Psoas muscle (tissue), 8 donors: Measurements from ENCODE around the gene CNNM3. TPM values are rescaled to one million over a fixed set of nuclear protein-coding genes. Genes with fewer than 3 reads are reported as not detected.

Experiments
- ATAC-seq, 4 donors: fragments of 200-7000 bp; cut with Tn5 transposase; one replicate each; pipeline ENCODE4 v1.9.1; 2020; ENCODE audit warnings: moderate library complexity in 3 of 4, mild to moderate bottlenecking in 2 of 4
- DNase-seq, 2 donors: peaks; one replicate each; pipeline ENCODE4 v3.0.0-alpha.2; 2020
- H3K27ac ChIP-seq: fragments of 200-600 bp; one replicate; pipeline ENCODE4 v1.8.0; 2022
- H3K27me3 ChIP-seq, 3 donors: fragments of 200-600 bp in 1 of 3; one replicate each; pipeline versions ENCODE4 v1.6.1 to v1.8.0; 2013 to 2022; ENCODE audit warnings: low read length in 2 of 3, mild to moderate bottlenecking in 2 of 3, moderate library complexity in 1 of 3; ENCODE audit not compliant: insufficient read depth in 3 of 3
- H3K36me3 ChIP-seq, 2 donors: fragments of 200-600 bp in 1 of 2; one replicate each; pipeline versions ENCODE4 v1.6.1 to v1.8.0; 2013 to 2022; ENCODE audit warnings: low read depth in 1 of 2, mild to moderate bottlenecking in 1 of 2, moderate library complexity in 1 of 2; ENCODE audit not compliant: insufficient read depth in 1 of 2
- H3K4me1 ChIP-seq: fragments of 200-600 bp; one replicate; pipeline ENCODE4 v1.8.0; 2022
- H3K4me3 ChIP-seq: fragments of 200-600 bp; one replicate; pipeline ENCODE4 v1.8.0; 2022; ENCODE audit warnings: mild to moderate bottlenecking
- H3K9me3 ChIP-seq: fragments of 200-600 bp; one replicate; pipeline ENCODE4 v1.8.0; 2022
- WGBS, 3 donors: extraction: QIAGEN DNeasy Blood & Tissue Kit; methylation state at CpG; one replicate each; pipeline versions ENCODE4 v1.1.6 to v1.1.7; 2013; 5-methylcytosine and 5-hydroxymethylcytosine counted together
- intact Hi-C, 2 donors: fragments of 100-400 bp; cut with DNase I; formaldehyde crosslinking; loops; one replicate each; pipeline versions ENCODE4 v1.11.0 to v1.14.2; 2022
- polyA plus RNA-seq, 3 donors: library from polyadenylated mRNA; stranded (reverse); fragments of 200-250 nt; gene quantifications; one replicate each; pipeline ENCODE4 v1.2.3, GENCODE V29; 2013
- total RNA-seq, 4 donors: library from RNA; stranded (reverse); fragmentation: NEBNext Ultra II Directional in 2 of 4; extraction: Animal tissue kit (Norgen Biotek cat#: 25700) in 2 of 4; gene quantifications; one replicate each; pipeline versions ENCODE4 v1.2.1 to v1.2.4, GENCODE V29; 2021 to 2023
- TF ChIP-seq, protein P1 (sequence below): fragments of 200-600 bp; IDR thresholded peaks from one replicate; pipeline ENCODE4 v1.8.0; 2022; ENCODE audit warnings: antibody characterized with exemption
- donor health status: healthy with polysubstance abuse.
- donor health status: DM: no; HTN: no; CAD: no; lungs with moderate emphysema.
- donor health status: Bipolar disorder and iron deficiency.
- donor health status: healthy.
- donor health status: DM: yes; HTN: yes; CAD: no.
- donor health status: DM: no; HTN: no; CAD: no.
- donor health status: DM: no; HTN: no; CAD: no.
- donor health status: DM: yes; HTN: yes; CAD: no.

Gene CNNM3
- total and polyA plus RNA-seq, 7 donors, result 4.2 to 12.6 (median 7.7) TPM

DNA sequence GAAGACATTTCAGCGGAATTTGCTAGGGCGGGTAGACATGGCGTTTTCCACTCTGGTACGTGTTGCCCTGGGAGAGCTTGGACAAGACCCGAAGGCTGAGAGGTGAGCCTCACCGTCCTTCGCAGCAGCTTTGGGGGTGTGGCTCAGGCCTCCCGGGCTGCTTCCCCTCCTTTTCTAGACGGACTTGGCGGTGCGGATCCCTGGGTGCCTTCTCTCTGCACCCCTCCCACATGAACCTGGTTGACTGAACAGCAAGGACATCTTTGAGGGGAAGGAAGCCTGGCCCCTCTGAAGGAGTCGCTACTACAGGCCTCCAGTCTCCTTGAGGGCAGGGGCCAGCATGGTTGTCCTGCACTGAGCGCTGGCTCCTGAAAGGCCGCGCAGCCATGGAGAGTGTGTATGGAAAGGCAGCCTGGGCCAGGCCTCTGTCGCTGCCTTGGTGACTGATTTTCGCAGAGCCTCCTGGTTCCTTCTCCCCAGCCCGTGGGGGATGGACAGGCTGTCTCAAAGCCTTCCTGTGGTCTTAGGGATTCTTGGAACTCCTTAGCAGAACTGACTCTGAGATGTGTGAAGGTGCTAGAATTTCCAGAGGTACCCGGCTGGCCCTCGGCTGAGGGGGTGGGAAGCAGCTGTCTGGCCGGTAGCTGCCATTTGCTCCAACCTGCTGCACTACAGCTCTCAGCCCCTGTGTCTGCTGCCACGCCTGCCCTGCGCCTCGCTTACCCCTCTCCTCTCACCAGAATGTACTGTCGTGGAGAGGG lies 45.4 kb upstream of the CNNM3 start:
- Histone ChIP-seq H3K36me3 (no peaks in the 10 kb centered on the region), H3K9me3 (no peaks in the 10 kb centered on the region), H3K4me3 (no peak overlapping the region), H3K27ac (peak overlapping the region; percentile 74), H3K4me1 (peaks cover 28% of the 10 kb centered on the region), H3K27me3 (no peaks in the 10 kb centered on the region)
- intact Hi-C loops, result no loop called here
- DNase-seq, result no peak
- TF ChIP-seq, protein P1, sequence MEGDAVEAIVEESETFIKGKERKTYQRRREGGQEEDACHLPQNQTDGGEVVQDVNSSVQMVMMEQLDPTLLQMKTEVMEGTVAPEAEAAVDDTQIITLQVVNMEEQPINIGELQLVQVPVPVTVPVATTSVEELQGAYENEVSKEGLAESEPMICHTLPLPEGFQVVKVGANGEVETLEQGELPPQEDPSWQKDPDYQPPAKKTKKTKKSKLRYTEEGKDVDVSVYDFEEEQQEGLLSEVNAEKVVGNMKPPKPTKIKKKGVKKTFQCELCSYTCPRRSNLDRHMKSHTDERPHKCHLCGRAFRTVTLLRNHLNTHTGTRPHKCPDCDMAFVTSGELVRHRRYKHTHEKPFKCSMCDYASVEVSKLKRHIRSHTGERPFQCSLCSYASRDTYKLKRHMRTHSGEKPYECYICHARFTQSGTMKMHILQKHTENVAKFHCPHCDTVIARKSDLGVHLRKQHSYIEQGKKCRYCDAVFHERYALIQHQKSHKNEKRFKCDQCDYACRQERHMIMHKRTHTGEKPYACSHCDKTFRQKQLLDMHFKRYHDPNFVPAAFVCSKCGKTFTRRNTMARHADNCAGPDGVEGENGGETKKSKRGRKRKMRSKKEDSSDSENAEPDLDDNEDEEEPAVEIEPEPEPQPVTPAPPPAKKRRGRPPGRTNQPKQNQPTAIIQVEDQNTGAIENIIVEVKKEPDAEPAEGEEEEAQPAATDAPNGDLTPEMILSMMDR, result no peak
- peak in 1 of 4 donors; percentile 8 for ATAC-seq
- WGBS, 3 donors, result 75 to 78% (median 75%) methylated on average over 23 to 25 of the region's 25 CpGs

DNA sequence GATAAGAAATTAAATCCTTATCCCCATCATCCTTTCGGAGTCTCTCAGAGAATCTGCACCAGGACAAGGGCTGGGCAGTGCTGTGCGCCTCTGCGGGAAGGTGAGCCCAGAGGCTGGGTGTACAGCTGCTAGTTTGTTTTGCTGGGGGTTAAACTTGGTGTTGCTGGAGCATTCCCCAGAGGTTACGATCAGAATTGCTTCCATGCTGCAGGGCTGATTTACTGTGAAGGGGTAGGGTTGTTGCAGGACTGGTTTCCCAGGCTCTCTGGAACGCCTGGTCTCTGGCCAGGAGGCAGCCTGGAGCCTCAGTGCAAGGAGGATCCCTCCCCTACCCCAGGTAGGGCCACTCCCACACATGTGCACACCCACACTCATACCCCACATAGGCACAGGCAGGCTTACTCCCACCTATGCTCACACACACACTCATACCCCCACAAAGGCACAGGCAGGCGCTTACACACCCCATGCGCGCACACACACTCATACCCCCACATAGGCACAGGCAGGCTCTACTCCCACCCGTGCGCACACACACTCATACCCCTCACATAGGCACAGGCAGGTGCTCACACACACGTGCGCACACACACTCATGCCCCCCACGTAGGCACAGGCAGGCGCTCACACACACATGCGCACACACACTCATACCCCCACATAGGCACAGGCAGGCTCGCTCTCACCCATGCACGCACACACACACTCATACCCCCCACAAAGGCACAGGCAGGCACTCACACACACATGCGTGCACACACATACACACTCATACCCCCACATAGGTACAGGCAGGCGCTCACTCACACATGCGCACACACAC lies 44.1 kb upstream of the CNNM3 start:
- DNase-seq, result no peak
- peaks cover 25% of the 10 kb centered on the region for H3K4me1 ChIP-seq
- no peak for ATAC-seq
- H3K27me3 ChIP-seq, result no peaks in the 10 kb centered on the region
- no peak overlapping the region for H3K27ac ChIP-seq
- intact Hi-C loops, result no loop called here
- no peaks in the 10 kb centered on the region for H3K9me3 ChIP-seq
- WGBS, 3 donors, result 93 to 94% (median 93%) methylated on average over 20 of the region's 20 CpGs
- TF ChIP-seq, protein P1, result no peak
- H3K4me3 ChIP-seq, result no peak overlapping the region
- H3K36me3 ChIP-seq, result no peaks in the 10 kb centered on the region

DNA sequence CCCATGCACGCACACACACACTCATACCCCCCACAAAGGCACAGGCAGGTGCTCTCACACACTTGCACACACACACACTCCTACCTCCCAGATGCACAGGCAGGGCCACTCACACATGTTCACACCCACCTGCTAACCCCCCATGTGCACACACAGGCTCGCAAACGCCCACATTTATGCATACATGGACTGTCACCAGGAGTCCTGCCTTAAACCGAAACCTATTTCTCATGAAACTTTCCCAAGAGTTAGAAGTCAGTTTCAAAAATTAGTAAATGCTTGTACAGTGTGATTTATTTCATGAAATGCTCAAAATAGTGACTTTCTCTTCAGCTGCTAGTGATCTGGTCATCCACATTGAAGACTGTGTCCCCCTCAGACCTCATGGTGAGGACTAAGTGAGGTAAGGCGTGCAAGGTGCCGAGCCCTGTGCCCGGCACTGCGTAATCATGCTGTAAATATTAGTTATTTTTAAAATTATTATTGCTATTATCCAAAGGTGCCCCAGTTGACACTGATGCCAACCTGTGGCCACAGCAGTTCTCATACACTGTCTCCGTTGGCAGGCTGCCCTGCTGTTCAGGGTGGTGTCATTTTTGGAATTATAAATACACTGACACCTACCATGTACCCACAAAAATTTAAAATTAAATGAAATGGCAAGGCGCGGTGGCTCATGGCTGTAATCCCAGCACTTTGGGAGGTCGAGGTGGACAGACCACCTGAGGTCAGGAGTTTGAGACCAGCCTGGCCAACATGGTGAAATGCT lies 43.0 kb upstream of the CNNM3 start:
- intact Hi-C loops, result no loop called here
- TF ChIP-seq, protein P1, result no peak
- H3K27ac ChIP-seq, result no peak overlapping the region
- H3K27me3 ChIP-seq, result no peaks in the 10 kb centered on the region
- no peak for DNase-seq
- peaks cover 25% of the 10 kb centered on the region for H3K4me1 ChIP-seq
- no peak for ATAC-seq
- no peak overlapping the region for H3K4me3 ChIP-seq
- H3K9me3 ChIP-seq, result no peaks in the 10 kb centered on the region
- WGBS, 3 donors, result 74 to 92% (median 87%) methylated on average over 12 of the region's 12 CpGs
- no peaks in the 10 kb centered on the region for H3K36me3 ChIP-seq

DNA sequence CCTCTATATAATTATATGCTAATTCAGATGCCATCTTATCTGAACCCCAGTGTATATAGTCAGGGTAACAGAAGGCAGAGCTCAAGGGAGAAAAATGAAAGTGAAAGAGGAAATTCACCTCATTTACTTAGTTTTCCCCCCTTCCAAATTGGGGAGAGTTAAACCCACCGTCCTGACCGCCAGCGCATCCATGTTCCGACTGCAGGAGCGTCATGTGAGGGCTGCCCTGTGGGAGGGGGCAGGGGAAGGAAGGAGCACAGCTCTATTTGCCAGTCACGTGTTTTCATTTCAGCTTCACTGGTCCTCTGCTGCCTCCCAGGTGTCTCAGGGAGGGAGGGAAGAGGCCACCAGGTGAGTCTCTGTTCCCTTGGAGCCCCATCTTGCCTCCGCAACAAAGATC lies 42.1 kb upstream of the CNNM3 start:
- no peaks in the 10 kb centered on the region for H3K27me3 ChIP-seq

More for the DNA sequence above, 42.1 kb upstream of the CNNM3 start:
- WGBS, 3 donors, result 76 to 89% (median 80%) methylated on average over 7 of the region's 7 CpGs
- H3K36me3 ChIP-seq, result no peaks in the 10 kb centered on the region
- TF ChIP-seq, protein P1, result no peak
- no peak overlapping the region for H3K27ac ChIP-seq
- no peak for ATAC-seq
- H3K4me3 ChIP-seq, result no peak overlapping the region
- peaks cover 25% of the 10 kb centered on the region for H3K4me1 ChIP-seq
- no peaks in the 10 kb centered on the region for H3K9me3 ChIP-seq
- DNase-seq, result no peak
- intact Hi-C loops, result no loop called here
